HUDEP-2 (cell line): ENCODE data around the gene DDX25.
"Not testable (repeated sequence)": the region's sequence is repeated elsewhere in the genome, so short reads cannot be mapped to it uniquely, and the experiment has no call there.

ENCODE experiments used
- DNase-seq, 76 experiments: peaks; one replicate each; lab custom pipeline; 2025; ENCODE audit not compliant: unreplicated experiment in 76 of 76; lab: John Stamatoyannopoulos, UW

DDX25 gene

GRCh38 chr11:125903711-125904659 lies at the start of gene DDX25:
DDX25 (plus strand) TSS chr11:125904508; CDS start chr11:125904518, 10 bp downstream.
- DNase-seq = no peak

- DNase-seq = not testable (repeated sequence)
Observed at GRCh38 chr11:125857670-125858069, 46.6 kb upstream of the DDX25 start.

DNA sequence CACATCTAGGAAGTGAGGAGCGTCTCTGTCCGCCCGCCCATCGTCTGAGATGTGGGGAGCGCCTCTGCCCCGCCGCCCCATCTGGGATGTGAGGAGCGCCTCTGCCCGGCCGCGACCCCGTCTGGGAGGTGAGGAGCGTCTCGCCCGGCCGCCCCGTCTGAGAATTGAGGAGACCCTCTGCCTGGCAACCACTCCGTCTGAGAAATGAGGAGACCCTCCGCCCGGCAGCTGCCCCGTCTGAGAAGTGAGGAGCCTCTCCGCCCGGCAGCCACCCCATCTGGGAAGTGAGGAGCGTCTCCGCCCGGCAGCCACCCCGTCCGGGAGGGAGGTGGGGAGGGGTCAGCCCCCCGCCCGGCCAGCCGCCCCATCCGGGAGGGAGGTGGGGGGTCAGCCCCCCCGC lies 41.5 kb upstream of the DDX25 start:
- DNase-seq = not testable (repeated sequence)

DNA sequence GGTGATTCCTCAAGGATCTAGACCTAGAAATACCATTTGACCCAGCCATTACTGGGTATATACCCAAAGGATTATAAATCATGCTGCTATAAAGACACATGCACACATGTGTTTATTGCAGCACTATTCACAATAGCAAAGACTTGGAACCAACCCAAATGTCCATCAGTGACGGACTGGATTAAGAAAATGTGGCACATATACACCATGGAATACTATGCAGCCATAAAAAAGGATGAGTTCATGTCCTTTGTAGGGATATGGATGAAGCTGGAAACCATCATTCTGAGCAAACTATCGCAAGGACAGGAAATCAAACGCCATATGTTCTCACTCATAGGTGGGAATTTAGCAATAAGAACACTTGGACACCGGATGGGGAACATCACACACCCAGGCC lies 39.0 kb upstream of the DDX25 start:
- DNase-seq = not testable (repeated sequence)

DNA sequence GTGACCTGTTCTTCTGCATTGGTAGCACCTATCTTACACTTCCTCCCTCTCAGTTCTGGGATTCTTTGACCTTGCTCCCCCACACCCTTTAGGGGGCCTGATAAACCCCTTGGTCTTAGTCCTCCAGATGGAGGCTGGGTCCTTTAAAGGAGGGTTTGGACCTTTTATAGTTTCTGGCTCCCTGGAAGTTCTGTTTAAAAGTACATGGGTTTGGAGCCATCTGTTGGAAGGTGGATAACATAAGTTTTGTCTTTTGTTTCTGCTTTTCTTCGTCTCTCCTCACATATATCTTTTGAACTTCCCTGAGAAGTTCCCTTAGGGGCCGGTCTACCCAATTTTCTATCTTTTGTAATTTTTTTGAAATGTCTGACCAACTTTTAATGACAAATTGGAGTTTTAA lies 34.8 kb upstream of the DDX25 start:
- no peak for DNase-seq

GRCh38 chr11:125871391-125872137 lies 32.7 kb upstream of the DDX25 start:
- DNase-seq = peak in 12 of 76 experiments; percentile 1 to 39 (median 13)

DNA sequence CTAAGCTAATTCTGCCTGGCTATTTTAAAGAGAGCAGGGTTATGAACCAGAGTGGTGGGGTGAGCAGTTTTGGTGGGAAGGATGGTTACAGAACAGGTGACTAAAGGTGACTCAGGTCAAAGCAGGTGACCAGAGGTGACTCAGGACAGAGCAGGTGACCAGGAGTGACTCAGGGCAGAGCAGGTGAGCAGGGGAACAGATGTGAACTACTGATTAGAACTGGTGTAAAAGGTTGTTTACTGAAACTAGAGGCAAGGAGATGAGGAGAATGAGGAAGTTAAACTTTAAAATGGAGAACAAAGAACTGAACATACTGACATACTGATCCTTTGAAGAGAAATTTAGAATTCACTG lies 32.2 kb upstream of the DDX25 start:
- no peak for DNase-seq

DNA sequence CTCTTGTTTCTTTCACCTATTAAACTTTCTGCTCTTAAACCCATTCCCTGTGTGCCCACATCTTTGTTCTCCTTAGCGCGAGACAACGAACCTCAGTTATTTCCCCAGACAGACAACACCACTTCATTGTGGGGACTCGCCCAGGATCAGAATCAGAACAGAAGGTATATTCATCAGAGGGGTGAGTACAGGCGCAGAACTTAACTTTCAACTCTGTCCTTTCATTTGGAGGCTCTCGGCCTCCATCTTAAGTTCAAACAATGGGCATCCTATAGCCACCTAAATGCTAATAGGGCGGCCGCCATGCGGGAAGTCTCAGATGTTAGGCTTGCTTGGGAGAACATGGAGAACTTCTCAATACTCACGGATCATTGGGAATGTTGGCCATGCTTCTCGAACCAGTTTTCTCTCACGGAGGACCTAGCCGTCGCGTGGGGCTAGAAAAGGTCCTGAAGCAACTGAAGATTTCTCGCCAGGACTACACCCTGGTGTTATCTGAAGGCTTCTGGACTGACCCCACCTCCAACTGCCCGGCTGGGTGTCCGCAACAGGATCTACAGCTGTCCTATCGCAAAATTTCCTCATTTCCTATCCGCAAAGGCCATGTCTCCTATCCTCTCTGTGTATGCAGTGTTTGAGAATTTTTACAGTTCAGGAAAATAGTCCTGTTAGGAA lies 30.3 kb upstream of the DDX25 start:
- no peak for DNase-seq

DNA sequence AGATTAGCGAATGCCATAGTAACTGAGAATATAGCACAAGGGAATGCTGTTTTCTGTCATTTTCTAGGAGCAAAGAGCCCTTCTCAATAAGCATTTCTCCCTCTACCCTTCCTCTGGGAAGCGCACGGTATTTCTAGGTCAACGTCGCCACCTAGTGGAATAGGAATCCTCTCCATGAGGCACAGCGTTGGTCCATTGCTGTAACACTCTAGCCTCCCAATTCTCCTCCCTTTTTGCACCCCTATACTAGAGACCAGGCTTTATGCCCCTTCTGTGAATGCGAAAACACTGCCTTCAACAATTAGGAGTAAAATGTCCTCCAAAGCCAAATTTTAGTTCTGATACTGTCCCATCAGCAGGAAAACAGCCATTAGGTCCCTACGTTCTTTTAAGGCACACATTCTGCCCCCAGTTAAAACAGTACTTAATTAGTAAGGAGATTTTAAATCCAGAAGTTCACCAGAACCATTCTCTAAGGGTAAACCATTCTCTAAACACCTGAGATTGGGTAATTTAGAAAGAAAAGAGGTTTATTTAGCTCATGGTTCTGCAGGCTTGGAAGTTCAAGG lies 29.7 kb upstream of the DDX25 start:
- peak in 49 of 76 experiments; percentile 3 to 63 (median 27) for DNase-seq

DNA sequence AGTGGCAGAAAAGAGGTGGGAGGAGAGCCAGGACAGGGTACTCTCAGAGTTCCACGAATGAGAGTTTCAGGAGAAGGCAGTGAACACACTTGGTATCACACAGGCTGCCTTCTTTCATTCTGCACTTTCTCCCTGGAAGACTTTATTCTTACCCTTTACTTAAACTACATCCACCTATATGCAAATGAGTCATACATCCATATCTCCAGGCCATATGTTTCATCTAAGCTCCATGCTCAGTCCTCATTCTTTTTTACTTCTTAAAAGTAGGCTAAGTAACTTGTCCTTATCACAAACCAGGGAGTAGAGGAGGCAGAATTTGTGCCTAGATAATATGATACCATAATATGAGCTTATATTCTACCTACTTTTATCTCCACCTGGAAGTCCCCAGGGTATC lies 23.0 kb upstream of the DDX25 start:
- no peak for DNase-seq

DNA sequence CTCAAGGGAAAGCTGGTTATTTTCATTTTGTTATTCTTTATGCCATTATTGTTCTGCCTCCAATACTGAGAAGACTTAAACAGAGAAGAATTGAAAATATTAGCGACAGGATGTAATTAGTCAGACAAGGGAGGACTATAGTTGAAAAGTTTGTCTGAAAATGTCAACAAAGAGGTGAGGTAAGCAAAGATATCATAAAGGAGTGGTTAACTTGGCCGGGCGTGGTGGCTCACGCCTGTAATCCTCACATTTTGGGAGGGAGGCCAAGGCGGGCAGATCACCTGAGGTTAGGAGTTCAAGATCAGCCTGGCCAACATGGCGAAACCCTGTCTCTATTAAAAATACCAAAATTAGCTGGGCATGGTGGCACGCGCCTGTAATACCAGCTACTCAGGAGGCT lies 20.9 kb upstream of the DDX25 start:
- no peak for DNase-seq

GRCh38 chr11:125886997-125887372 lies 17.3 kb upstream of the DDX25 start:
- peak in 60 of 76 experiments; percentile 8 to 85 (median 62) for DNase-seq

DNA sequence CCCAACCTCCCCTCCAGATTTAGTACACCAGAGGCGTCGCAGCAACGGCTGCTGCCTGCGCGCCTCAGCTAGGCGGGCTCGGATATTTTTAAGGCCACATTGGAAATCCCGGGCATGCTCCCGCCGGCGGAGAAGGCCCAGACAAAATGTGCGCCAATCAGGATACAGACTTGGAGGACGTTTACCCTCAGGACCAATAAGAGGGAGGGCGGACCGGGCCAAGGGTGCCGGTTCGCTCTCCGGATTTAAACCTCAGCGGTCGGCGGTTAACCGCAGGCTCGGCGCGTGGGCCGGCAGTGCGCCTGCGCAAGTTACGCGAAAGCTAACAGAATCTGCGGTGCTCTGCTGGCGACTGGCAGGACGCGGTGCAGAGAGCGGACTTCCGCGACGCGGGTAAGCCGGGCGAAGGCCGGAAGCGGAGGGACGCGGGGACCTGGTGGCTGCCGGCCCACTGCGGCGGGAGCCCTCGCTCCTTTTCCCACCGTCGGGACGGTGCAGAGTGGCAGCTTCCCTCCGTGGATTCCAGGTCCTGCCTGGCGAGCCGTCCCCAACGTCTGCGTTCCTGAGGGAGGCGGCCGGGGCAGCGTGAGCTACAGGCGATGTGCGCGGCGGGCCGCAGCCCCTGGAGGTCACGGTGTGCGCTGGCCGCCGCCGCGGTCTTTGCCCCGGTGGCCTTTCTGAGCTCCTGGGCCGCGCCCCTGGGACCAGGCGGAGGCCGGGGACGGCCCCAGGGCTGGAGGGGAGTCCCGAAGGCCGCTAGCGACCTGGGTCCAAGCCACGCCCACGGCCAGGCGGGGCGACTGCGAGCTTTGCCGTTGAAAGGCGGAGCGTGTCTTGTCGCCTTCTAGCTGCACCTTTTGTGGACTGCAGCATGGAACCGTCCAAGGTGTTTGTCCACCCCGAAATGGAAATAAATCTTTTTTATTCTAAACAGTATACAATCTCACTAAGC lies 16.7 kb upstream of the DDX25 start, which contains the start of gene HYLS1:
HYLS1 (plus strand) TSS at position 296 of the 952 bp plus-strand sequence. CDS start 11,701 bp downstream, outside the sequence.
- peak; percentile 52 to 96 (median 92) for DNase-seq

GRCh38 chr11:125890447-125891100 lies 13.7 kb upstream of the DDX25 start:
- DNase-seq = peak in 4 of 76 experiments; percentile 1 to 17 (median 5)

DNA sequence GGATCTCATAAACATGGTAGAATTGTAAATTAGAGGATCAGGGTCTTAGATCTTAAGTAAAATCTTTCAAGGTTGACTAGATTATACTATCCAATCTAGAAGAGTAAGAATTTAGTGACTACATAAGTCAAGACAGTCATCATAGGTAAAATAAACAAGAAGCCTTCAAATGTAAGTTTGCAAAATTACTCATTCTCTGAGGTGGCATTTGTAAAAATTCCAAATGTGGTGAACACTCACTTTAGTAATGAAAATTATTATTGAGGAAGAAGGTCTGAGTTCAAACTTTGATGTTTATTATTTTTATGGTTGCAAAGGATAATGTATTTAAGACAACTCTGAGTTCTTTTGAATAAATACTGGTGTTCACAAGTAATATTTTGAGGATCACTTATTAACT lies 12.2 kb upstream of the DDX25 start:
- no peak for DNase-seq

- no peak for DNase-seq
Observed at GRCh38 chr11:125892994-125893393, 11.3 kb upstream of the DDX25 start.

DNA sequence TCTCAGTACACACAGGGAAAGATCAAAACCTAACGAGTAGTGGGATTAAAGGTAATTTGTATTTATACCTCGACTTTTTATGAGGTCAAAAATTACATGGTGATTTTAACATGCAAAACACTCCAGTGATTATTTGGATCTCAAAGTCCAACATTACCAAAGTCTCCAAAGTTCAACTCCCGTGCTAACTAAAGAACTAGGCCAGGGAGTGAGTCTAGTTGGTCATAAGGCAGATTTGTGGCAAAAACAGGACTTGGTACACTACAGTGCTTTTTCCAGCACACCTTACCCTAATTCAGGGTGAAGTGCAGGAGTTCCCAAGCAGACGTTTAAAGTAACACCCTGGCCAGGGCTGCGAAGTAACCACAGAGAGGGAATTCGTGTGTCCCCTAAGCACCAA lies 2.4 kb upstream of the DDX25 start:
- no peak for DNase-seq

DNA sequence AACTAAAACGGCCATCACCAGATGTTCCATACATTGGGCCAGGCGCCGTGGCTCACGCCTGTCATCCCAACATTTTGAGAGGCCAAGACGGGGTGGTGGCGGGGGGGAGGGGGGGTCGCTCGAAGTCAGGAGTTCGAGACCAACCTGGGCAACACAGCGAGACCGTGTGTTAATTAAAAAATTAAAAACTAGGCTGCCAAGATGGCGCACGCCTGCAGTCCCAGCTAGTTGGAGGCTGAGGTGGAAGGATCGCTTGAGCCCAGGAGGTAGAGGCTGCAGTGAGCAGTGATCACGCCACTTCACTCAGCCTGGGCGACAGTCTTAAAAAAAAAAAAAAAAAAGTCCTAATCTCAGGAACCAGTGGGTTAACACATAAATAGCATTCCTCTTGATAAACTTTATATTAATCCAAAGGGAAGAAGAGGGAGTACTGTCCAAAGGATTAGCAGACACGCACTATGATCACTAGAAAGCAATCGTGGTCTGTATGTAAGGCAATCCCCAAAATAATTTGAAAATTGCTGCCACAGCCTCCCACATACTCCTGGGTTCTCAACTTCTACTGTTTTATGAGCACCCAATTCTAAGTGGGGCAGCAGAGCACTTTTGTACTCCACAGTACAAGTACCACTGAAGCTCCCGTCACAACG lies 1.9 kb upstream of the DDX25 start:
- DNase-seq = peak in 1 of 76 experiments; percentile 31
